Measurements from ENCODE around the gene MLN. TPM values are rescaled to one million over a fixed set of nuclear protein-coding genes. Genes with fewer than 3 reads are reported as not detected.

The MLN gene
- polyA plus RNA-seq, 2 of the 4 experiments (the other 2 are of a cell fraction) = not detected

- FAIRE-seq = no peak
- CTCF ChIA-PET = interaction anchor here (0.7 to 1.6 kb wide), 5 partner anchors 10 to 283 kb away, joined by 3 to 6 read pairs (median 4); no protein-coding TSS in a partner anchor
- ATAC-seq = no peak
Measured at GRCh38 chr6:33754222-33754621, 49.6 kb downstream of the MLN start.

DNA sequence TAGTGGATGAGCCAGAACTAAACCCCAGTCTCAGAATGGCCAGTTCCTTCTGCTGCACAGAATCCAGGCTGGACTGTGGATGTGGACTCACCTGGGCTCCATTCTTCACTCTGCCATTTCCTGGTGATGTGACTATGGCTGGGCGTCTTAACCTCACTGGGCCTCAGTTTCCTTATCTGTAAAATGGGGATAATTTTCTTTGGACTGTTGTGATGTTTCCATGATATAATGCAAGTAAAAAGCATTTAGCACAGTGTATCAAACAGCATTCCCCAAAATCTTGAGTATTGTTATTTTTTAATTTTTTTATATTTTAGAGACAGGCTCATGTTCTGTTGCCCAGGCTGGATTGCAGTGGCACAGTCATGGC, 51.2 kb downstream of the MLN start:
- Histone ChIP-seq H3K27ac (0 out of 6 replicates have a peak overlapping the region, but pooled peaks of 1 of the 2 experiments have one; percentile 19), H3K4me2 (no peak overlapping the region), H3K4me1 (no peaks in the 10 kb centered on the region), H3K9me3 (no peaks in the 10 kb centered on the region), H3K4me3 (no peak overlapping the region)
- WGBS (ENCODE audit: missing lambda C conversion rate) = 83% methylated on average over 1 of the region's 1 CpG
- ATAC-seq = no peak
- TF ChIP-seq E2F6 (IDR thresholded peaks at IDR 0.05; ENCODE audit: borderline replicate concordance, low read depth) (no peak), POLR2AphosphoS2 (conservative IDR thresholded peaks at IDR 0.05; ENCODE audit: low read length) (no peak), CTCF (IDR thresholded peaks at IDR 0.05) (no peak), CEBPB (IDR thresholded peaks at IDR 0.05) (no peak), CHD4 (IDR thresholded peaks at IDR 0.05; ENCODE audit: borderline replicate concordance) (no peak), ZFP36 (IDR thresholded peaks at IDR 0.05; ENCODE audit: borderline replicate concordance, partially characterized antibody) (no peak)
- TF ChIP-seq, protein P1, sequence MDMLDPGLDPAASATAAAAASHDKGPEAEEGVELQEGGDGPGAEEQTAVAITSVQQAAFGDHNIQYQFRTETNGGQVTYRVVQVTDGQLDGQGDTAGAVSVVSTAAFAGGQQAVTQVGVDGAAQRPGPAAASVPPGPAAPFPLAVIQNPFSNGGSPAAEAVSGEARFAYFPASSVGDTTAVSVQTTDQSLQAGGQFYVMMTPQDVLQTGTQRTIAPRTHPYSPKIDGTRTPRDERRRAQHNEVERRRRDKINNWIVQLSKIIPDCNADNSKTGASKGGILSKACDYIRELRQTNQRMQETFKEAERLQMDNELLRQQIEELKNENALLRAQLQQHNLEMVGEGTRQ (IDR thresholded peaks at IDR 0.05) = no peak
- TF ChIP-seq, protein P2, sequence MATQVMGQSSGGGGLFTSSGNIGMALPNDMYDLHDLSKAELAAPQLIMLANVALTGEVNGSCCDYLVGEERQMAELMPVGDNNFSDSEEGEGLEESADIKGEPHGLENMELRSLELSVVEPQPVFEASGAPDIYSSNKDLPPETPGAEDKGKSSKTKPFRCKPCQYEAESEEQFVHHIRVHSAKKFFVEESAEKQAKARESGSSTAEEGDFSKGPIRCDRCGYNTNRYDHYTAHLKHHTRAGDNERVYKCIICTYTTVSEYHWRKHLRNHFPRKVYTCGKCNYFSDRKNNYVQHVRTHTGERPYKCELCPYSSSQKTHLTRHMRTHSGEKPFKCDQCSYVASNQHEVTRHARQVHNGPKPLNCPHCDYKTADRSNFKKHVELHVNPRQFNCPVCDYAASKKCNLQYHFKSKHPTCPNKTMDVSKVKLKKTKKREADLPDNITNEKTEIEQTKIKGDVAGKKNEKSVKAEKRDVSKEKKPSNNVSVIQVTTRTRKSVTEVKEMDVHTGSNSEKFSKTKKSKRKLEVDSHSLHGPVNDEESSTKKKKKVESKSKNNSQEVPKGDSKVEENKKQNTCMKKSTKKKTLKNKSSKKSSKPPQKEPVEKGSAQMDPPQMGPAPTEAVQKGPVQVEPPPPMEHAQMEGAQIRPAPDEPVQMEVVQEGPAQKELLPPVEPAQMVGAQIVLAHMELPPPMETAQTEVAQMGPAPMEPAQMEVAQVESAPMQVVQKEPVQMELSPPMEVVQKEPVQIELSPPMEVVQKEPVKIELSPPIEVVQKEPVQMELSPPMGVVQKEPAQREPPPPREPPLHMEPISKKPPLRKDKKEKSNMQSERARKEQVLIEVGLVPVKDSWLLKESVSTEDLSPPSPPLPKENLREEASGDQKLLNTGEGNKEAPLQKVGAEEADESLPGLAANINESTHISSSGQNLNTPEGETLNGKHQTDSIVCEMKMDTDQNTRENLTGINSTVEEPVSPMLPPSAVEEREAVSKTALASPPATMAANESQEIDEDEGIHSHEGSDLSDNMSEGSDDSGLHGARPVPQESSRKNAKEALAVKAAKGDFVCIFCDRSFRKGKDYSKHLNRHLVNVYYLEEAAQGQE (IDR thresholded peaks at IDR 0.05) = no peak
- CTCF ChIA-PET = interaction anchor here (1.4 kb wide), 1 partner anchor 9 kb away, joined by 5 read pairs; no protein-coding TSS in a partner anchor
- no peak for DNase-seq (ENCODE audit: low read depth in 1 of 2, low spot score in 1 of 2)
- FAIRE-seq = no peak
- POLR2A ChIA-PET = no interaction called here

More at GRCh38 chr6:33754222-33754621, 49.6 kb downstream of the MLN start:
- H3K4me1 ChIP-seq = peaks cover 11% of the 10 kb centered on the region
- H3K9me3 ChIP-seq = no peaks in the 10 kb centered on the region
- TF ChIP-seq RAD21 (conservative IDR thresholded peaks at IDR 0.05 in 1 of 2, IDR thresholded peaks at IDR 0.05 in 1 of 2) = no peak
- TF ChIP-seq FOSB (CRISPR knock-in tag; IDR thresholded peaks at IDR 0.05) = no peak
- no peak for TF ChIP-seq ZNF302 (CRISPR knock-in tag; IDR thresholded peaks at IDR 0.05)
- no peak for TF ChIP-seq MAZ (IDR thresholded peaks at IDR 0.05; ENCODE audit: borderline replicate concordance, low read depth, low read length)
- TF ChIP-seq ESRRA (IDR thresholded peaks at IDR 0.05; ENCODE audit: borderline replicate concordance, low read length) = no peak
- TF ChIP-seq NPAS2 (CRISPR knock-in tag; IDR thresholded peaks at IDR 0.05; ENCODE audit: borderline replicate concordance) = no peak
- no peak for TF ChIP-seq CBX8 (IDR thresholded peaks at IDR 0.05)
- no peak for TF ChIP-seq FOSL2 (IDR thresholded peaks at IDR 0.05)
- no peak for TF ChIP-seq FOSL2 (CRISPR knock-in tag; IDR thresholded peaks at IDR 0.05)
- TF ChIP-seq TP53 (CRISPR knock-in tag; IDR thresholded peaks at IDR 0.05) = no peak
- TF ChIP-seq PHF8 (IDR thresholded peaks at IDR 0.05; ENCODE audit: borderline replicate concordance, low read depth) = no peak
- TF ChIP-seq CHD2 (IDR thresholded peaks at IDR 0.05; ENCODE audit: low read length, partially characterized antibody) = no peak
- TF ChIP-seq RARB (CRISPR knock-in tag; IDR thresholded peaks at IDR 0.05) = no peak
- no peak for TF ChIP-seq SREBF2 (IDR thresholded peaks at IDR 0.05)
- TF ChIP-seq ELK1 (IDR thresholded peaks at IDR 0.05; ENCODE audit: low read depth, low read length) = no peak
- TF ChIP-seq SMC3 (IDR thresholded peaks at IDR 0.05) = no peak
- TF ChIP-seq RNF2 (IDR thresholded peaks at IDR 0.05; ENCODE audit: borderline replicate concordance, low read depth) = no peak
- TF ChIP-seq MAX (IDR thresholded peaks at IDR 0.05) = no peak
- no peak for TF ChIP-seq RFX5 (IDR thresholded peaks at IDR 0.05)
- no peak for TF ChIP-seq FOXS1 (CRISPR knock-in tag; IDR thresholded peaks at IDR 0.05)
- H3K4me2 ChIP-seq = no peak overlapping the region
- DNase-seq (ENCODE audit: low read depth in 1 of 2, low spot score in 1 of 2) = no peak
- POLR2A ChIA-PET = no interaction called here
- no peak overlapping the region for H3K27ac ChIP-seq
- no peak overlapping the region for H3K4me3 ChIP-seq
- WGBS (ENCODE audit: missing lambda C conversion rate) = 81% methylated on average over 11 of the region's 11 CpGs
